Hypothalamus (tissue), 51 donors: ENCODE measurements around the gene SEMA3C.
A peak's percentile ranks its signal among the peaks of the same experiment; 100 is the strongest.

Experiments used
- DNase-seq, 51 donors: peaks; one replicate each; lab custom pipeline; 2025; lab: John Stamatoyannopoulos, UW

Gene SEMA3C

DNA sequence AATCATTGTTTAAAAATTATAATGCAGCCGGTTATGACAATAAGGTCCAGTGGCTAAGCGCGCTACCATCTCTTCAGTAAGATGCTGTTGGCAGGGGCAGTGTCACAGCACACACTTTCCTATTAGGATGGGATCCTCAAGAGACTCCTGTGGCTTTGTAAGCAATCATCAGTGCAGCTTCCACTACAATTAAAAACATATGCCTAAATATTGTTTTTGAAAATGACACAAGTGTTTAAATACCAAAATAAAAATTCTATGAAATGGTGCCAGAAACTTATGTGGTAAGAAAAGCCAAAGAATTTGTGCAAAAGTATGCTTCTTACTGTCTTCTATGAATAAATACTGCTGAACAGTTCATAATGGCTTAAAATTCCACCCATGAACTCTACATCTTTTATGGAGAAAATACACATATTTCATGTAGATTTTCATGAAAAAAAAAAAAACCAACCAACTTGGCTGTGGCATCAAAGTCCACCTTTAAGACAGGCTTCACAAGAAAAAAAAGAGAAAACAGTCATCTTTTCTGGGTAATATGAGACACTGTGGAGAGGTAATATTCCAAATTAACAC lies 132.8 kb downstream of the SEMA3C start:
- DNase-seq = no peak

DNA sequence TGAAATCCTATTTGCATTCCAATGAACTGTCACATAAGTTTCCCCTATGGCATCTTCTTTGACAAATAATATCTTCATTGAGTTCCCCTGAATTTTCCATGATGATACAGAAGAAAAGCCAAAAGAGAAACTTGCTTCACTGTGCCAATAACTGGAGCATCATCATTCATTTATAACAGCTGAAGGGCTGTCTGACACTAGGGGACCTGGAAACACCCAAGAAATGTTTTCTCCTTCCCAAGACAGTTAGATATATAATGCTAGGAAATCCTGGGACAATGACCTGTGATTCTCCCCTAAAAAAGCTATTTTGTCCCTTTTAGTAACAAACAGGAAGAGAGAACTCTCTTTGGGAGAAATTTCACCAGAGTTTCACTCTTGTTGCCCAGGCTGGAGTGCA lies 133.6 kb downstream of the SEMA3C start:
- no peak for DNase-seq

DNA sequence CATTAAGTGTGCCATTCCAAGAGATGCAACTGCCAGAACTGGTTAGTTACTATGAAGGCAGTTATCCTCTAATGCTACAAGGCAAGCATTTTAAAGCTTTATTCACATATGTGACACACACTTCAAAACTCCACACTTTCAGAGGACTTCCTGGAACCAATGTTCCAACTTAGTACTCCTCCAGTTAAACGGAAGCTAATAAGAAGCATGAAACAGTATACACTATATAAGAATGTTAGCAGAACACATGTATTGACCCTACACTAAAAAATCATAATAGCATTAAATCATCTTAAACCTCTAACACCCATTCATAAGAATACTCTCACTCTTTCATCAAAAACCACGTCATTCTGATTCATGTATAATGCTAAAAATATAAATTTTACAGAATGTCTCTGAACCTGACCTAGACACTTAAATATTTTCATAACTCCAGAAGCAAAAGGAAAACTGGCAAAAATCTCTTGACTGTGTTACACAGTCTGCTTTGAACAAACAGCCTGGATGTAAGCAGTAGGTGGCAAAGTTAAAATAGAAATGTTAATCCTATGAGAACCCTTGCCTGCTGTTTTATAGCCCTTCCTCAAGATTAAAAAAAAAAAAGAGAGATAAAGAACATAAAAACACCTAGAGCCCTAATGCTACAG lies 135.0 kb downstream of the SEMA3C start:
- no peak for DNase-seq

DNA sequence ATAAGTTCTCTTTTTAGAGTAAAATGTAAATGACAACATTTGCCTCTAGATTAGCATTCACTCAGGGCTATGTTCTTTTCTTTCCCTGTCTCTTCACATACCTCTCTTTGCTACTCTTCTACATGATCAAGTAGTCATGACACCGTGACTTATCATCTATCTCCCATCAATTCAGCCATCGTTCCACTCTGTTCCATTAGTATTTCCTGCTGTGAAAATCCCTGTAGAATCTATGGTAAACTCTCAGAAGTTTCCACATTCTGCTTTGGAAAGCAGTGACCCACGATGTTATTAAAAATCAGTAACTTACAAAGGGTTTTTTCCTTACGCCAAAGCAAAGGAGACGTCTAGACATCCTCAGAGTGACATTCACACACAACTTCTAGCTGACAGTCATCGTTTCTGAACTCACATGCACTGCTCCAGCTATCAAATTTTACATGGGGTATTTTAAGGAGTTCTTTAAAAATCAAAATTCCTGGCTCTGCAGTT lies 135.6 kb downstream of the SEMA3C start:
- DNase-seq = no peak

DNA sequence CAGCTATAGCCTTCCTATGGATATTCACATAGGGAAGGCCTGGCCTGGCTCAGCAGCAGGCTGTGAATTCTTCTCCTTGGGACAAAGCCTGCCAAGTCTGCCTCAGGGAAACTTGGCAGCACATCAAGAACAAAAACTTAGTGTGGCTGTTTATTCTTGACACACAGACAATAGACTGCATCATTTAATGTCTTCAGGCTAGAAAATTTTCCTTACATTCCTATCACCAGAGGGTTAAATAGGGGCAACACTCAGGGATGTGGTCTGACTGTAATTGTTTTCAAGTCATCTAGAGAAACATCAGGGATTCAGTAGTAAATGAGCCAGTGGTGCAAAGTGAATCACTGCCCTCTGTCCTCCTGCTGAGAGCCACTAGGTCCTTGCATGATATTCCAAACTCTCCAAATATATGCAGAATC lies 137.3 kb downstream of the SEMA3C start:
- DNase-seq = peak in 7 of 51 donors; percentile 1 to 44 (median 6)

DNA sequence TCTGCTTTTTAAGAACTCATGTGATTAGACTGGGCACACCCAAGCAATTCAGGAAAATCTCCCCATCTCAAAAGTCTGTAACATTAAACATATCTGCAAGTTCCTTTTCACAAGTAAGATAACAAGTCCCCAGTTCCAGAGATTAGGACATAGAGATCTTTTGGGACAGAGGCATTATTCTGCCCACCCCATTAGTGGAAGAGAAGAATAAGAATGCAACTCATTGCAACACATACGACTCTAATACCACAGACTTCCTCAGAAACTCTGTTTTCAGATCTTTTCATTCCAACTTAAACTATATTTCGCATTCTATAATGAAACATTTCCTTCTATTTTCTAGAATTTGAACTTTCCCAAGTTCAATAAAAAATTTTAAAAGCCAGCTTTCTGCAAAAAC lies 137.7 kb downstream of the SEMA3C start:
- no peak for DNase-seq

DNA sequence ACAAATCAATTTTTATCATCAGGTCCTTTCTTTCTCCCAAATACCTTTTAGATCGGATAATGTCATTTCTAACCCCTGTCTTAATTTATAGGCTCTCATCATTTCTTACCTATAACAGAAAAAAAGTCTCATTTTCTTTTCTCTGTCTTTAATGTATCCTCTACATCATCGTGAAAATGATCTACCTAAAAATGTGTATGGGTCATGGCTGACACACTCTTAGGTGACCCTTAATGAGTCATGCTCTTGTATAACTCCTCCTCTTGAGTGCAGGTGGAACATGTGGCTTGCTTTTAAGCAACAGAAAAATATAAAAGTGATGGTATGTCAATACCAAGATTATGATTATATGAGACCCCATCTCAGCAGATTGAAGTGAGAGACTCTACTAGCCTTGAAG lies 139.4 kb downstream of the SEMA3C start:
- no peak for DNase-seq

DNA sequence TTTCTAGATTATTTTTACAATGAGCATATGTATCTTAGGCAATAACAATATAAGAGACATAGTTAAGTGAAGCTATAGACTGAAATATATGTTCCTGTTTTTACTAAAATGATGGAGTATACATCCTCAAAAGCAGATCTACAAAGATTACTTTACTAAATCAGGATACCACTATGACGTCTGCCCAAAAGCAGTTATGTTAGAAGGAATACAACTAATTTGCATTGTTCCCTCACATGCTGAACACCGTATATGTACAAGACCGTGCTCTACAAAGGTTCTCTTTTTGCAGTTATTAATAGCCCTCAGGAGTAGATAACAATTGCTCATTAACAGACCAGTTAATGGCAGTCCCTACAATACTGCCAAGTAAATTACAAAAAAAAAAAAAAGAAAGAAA lies 143.0 kb downstream of the SEMA3C start:
- no peak for DNase-seq

DNA sequence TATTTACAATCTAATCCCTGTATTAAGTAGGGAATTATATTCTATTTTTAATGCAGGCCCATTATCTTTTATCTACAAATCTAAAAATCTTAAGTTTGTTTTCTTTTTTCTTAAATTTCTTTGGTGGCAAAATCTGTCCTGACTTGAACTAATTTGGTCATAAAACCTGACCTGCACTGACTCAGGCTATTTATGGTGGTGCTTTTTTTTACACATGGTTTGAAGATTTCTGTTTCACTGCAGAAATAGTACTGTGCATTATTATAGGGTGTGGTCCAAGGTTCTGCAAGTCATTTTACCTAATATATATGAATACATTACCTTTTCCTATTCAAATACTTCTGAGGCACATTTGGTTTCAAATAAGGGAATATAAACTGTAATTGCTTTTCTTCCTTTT lies 143.4 kb downstream of the SEMA3C start:
- no peak for DNase-seq

DNA sequence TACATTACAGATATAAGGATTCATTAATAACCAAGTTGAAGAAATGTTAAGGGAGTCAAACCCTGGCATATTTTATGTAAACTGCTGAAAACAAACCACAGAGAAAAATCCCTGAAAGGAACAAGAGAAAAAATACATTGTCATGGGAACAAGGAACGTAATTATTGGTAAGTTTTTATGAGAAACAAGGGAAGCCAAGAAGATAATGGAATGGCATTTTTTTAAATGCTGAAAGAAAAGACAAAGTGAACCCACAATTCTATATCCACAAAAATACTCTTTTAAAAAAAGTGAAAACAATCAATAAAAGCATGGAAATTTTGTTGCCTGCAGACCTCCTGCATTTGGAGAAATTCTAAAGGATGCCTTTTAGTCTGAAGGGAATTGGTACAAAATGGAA lies 144.0 kb downstream of the SEMA3C start:
- DNase-seq = no peak

DNA sequence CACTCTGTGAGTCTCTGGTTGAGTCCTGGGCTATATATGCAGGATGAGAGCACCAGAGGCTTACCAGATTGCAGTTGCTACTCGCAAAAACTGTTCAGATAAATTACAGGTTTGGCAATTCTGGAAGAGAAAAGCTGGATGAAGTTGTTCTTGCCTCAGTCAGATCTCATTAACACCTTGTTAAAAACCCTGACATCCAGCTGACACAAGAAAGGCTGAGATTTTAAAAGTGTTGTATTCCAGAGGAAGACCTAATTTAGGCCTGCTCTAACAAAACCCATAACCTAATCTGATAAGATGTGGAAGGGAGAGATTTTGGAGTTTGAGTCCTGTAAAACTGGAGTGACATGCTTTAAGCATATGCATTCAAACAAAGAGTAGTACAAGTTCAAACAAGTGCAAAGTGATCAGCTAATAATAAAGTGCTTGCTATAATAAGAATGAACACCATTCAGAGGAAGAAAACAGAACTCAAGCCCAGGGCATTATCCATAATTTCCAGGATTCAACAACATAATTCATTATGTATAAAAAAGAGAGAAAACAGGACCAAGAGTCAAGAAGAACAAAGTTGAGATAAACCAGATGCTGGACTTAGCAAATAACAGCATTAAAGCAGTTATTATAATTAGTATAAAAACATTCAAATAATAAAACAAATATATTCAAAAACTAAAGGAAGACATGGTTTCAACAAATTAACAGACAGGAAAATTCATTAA lies 144.9 kb downstream of the SEMA3C start:
- no peak for DNase-seq

DNA sequence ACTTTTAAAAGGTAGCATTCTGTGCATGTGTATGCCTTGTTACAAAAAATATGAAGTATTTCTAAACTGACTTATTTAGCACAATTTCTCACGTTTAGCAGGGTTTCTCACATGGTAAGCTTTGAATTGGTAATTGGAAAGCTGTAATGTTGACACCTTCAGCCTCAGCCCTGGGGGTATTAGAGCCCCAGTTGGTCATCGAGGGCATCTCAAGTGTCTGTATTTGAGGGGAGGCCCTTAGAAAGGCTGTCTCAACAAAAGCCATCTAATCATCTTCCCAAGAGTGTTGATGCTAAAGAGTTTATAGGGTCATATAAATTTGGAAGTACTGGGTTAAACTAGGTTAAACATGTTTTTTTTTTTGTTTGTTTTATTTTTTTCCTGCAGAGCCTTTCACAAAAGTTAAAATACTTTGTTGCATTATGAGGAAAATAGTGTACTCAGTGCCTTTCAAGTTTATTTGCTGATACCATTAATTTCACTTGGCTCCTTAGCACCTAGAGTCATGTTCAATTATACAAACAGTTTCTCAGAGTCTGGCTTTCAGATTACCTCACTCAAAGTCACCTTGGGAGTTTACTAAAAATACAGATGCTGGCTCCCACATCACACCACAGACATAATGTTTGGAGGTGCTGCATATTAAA lies 146.4 kb downstream of the SEMA3C start:
- DNase-seq = no peak

DNA sequence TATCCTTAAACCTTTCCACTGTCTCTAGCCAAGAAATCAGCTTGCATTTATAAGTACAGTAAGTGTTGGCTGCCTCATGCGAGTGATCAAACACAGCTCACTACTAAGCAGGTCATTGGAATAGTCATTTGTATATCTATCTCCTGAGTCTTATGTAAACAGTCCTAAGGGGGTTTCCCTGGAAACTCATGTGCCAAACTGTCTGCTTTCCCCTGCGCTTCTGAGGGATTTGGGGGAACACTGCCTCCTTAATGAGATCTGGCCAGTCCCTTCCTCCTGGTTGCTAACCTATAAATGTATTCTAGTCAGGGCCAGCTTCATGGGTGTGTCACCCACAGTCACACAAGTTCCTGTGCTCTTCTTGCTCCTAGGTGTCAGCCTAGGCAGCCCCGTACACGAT lies 147.3 kb downstream of the SEMA3C start:
- no peak for DNase-seq

DNA sequence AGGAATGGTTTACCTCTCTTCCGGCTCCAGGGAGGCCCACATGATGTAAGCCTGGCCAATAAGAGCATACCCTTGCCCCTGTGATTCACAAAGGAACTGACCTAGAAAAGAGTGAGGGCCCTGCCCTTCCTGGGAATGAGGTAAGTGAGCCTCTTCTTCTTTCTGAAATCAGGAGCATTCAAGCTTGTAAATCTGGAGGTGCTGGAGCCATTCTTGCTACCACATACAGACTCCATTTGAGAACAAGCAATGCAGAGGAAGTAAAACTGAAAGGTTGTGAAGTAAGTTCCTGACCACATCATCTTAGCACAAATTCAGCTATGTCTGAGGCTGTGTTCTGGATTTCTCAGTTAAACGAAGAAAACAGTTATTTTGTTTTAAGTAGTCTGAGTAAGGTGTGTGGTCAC lies 148.2 kb downstream of the SEMA3C start:
- no peak for DNase-seq

DNA sequence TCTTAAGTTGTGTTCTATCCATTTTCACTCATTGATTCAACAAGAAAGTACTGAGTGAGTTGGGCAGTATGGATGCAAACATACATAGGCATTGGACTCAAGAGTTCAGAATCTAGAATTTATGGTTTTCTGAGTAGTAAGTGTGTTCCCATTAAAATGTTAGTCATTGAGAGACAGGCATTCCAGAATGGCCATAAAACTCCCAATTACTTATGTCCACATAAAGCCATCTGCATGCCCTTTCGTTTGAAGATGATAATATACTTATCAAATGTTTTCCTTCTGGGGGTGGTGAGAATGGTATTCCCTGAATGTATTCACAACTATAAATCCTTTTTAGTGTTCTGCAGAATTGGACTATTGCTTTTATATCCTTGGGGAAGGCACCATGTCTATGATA lies 148.8 kb downstream of the SEMA3C start:
- DNase-seq = no peak

DNA sequence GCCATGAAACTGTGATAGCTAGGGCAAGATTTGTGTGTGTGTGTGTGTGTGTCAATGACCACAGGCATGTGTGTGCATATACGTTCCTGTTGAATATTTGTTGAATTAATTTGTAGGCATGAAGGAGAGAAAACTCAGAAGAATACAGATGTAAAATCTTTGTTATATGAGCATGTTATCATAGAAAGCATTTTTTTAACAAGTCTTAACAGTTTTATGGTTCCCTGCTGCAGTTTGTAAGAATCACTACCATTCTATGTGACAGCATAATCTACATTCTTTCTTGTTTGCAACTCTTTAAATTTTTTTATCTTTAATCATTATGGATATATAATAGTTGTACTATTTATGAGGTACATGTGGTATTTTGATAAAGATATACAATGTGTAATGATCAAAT lies 150.1 kb downstream of the SEMA3C start:
- no peak for DNase-seq

DNA sequence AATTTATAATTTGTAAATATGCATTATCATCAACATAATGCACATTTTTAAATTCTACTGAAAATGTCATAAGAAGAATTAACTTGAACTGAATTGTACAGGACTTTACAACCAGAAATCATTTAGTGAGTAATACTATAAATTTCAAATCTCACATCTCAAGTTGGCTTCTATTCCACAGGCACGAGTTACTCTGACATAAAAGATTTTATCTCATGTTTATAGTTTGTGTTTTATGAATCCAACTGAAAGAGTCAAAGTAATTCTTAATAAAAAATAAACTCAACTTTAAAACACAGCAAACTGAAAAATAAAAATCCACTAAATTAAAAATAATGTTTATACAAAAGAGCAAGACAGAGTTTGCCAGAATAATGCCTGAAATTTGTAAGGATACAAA lies 151.2 kb downstream of the SEMA3C start:
- no peak for DNase-seq

DNA sequence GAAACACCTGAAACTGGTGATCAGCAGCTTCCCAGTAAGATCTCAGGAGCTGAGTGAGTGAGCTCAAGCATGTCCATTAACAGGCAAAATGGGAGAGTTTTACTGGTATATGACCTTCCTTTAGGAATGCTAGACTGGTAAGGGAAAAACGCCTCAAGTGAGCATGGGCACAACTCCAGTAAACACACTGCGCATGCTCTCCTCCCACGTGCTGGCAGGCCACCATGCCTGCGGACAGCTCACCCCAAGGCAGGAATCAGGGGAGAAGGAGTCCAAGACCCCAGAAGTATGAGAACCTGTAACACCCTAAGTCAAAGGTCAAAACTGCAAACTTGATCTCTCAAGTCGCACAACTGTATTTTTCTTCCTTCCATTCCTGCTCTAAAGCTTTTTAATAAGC lies 152.1 kb downstream of the SEMA3C start:
- DNase-seq = no peak

DNA sequence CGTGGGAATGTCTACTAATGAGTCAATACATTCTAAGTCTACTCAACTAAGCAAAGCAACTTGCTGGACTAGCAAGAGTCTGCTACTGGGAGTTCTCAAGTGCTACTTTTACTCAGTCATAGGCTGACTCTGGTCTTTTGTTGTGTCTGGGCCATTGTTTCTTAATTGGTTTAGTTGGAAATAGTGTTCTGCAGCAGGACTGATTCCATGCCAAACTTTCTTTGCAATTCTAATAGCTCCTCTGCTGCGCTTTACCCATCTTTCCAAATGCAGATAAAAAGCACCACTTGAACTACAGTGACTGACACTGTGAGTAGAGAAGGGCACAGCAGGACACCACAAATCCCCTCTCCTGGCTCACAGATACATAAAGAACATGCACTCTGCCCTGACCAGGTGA lies 154.7 kb downstream of the SEMA3C start:
- DNase-seq = no peak

DNA sequence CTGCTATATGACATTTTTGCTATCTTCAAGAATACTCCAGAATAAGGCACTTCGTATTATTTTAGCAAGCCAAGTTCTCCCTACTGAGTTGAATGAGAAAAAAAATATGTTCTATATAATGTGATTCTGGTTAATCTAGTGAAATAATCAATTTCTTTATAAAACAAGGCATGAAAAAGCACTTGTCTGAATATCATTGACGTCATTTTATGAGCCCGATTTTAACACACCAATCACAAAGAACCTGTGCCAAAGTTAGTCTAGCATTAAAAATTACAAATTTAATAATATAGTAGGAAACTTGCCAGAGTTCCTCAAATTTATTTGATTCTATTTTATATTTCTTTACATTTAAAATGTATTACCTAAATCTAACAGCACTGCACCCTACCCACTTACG lies 155.1 kb downstream of the SEMA3C start:
- no peak for DNase-seq

DNA sequence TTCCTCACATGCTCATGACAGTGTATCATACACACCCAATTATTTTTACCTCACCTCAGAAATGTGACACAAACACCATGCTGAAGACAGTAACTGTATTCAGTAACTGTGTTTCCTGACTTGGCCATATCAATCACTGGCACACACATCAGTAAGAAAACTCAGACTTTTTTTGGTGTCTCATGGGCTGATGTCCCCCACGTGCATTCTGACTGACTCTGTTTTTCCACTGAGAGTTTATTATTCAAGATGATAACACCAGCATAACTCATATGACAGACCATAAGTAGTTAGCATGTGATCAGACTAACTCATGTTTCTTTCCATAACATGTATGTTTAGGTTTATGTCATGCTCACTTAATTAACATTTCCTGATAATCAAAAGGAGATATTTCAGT lies 155.6 kb downstream of the SEMA3C start:
- no peak for DNase-seq

DNA sequence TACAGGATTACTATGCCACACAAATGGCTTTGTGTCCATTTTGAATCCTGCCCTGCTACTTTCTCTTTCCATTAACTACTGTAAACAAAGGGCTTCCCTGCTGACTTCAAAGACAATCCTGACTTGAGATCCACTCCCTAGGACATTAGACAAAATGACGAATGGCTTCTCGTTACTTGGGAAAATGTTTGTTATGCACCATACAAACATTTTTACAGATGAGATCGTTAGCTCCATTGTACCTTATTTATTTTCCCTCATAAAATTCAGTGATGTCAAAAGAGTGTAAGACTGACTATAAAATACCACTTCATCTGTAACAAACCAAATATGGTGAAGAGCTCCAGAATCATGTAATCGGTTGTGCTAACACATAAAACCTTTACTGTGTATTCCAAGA lies 158.6 kb downstream of the SEMA3C start:
- DNase-seq = no peak
